ENCODE results near the gene PGP.
A peak's percentile ranks its signal among the peaks of the same experiment; 100 is the strongest.

PGP gene

DNA sequence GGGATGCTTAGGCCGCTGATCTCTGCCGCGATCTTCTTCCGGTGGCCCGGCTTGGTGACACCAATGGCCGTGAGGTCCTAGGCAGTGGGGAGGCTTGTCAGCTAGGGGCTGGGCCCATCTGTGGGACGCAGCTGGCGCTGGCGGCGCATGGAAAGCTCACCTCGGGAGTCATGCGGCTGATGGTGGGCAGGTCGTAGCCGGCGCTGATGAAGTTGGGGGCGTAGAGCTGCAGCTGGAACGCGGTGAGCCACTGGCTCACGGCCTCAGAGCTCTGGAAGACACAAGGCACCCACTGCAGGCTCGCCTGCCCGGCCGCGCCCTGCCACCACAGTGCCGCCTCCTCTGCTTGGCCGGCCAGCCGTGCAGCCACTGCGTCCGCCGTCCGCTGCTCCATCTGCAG lies 31.0 kb downstream of the PGP start:
- no peak for DNase-seq (ENCODE audit: low read depth in 2 of 2)

DNA sequence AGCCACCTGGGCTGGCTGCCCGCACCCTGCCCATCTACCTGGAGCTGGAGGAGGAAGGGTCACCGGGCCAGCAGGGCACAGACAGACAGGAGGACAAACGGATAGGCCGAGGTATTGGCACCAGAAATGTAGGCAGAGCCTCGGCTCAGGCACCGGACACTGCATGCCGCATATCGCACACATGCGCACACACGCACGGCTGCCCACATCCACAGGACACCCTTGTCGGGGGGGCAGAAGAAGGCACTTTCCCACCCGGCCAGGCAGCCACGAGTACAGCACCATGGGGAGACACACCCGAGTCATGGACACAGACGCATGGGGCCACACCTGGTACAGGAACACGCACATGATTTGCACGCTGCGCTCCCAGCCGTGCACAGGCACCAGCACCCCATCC lies 32.7 kb downstream of the PGP start:
- DNase-seq (ENCODE audit: low read depth in 2 of 2): no peak

GRCh38 chr16:2180962-2181923 lies 33.4 kb downstream of the PGP start:
- no peak for DNase-seq (ENCODE audit: low read depth in 2 of 2)

DNA sequence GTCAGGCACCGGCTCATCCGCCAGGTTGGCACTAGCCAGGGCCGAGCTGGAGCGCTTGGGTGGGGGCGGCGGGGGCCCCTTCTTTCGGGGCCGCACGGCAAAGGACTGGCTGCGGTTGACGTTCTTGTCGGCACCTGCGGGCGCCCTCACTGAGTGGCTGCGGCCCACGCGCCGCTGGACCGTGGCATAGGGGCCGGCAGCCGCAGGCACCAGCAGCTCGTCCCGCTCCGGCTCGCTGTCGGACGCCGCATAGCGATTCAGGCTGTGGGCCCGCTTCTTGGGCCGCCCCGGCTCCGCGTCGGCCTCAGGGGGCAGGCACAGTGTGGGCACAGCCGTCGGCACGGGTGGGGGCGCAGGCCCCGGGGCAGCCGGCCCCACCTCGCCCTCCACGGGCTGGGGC lies 34.2 kb downstream of the PGP start:
- DNase-seq (ENCODE audit: low read depth in 2 of 2): no peak

DNA sequence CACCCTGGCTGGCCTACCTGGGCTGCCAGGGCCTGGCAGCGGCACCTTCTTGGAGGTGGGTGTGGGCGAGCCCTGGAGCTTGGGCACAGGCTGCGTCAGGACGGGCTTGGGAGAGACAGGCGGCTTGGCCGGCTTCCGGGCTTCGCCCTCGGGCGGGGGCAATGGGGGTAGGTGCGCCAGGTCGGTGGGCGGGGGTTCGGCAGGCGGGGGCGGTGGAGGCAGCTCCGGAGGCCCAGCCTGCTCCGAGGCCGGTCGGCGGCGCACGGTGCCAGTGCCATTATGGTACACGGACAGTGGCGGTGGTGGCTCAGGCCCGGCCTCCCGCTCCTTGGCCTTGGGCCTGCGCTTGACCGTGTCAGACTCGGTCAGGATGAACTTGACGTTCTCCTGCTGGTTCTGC lies 35.1 kb downstream of the PGP start:
- DNase-seq (ENCODE audit: low read depth in 2 of 2): no peak

GRCh38 chr16:2179107-2179501 lies 35.5 kb downstream of the PGP start:
- DNase-seq (ENCODE audit: low read depth in 2 of 2): no peak

DNA sequence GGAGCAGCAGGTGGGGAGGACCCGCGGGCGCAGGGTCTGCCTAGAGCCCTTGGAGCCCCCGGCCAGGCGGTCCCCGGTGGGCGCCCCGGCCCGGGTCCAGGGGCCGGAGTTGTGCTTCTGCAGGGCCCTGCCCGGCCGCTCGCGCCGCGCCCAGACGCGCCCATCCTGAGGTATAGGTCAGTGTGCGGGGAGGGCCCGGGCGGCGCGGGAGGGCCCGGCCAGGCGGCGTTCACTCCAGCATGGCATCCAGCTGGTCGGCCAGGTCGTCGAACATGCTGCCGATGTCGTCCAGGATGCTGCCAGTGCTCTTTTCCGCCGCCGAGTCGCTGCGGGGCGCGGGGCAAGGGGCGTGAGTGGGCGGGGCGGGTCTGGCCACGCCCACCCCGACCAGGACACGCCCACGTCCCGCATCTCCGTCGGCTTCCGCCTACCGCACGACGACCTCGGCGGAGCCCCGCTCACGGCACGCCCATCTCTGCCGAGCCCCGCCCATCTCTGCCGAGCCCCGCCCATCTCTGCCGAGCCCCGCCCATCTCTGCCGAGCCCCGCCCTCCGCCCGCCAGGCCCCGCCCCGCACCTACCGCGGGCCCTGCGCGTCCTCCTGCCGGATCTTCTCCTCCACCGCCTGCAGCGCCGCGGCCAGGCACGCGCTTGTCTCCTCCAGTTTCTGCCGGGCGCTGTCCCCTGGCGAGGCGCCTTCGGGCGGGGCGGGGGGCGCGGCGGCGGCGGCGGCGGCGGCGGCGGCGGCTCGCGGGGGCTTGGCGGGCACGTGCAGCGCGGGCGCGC lies 36.1 kb downstream of the PGP start:
- DNase-seq (ENCODE audit: low read depth in 2 of 2): peak in 1 of 2 donors; percentile 22

DNA sequence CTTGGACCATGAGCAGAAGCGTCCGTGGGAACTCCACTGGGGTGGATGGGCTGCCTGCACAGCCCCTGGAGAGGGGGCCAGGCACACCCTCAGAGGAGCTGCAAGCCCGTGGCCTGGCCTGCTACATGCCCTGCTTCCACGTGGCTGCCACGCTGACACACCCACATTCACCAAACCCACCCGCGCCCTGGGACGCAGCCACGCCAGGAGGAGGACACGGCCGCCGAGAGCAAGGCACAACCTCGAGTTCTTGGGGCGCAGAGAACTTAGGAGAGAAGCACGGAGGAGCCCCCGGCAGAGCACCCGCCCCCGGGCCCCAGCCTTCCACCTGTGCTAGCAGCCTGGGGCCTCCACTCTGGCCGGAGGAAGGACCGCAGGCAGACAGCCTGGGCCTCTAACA lies 37.1 kb downstream of the PGP start:
- DNase-seq (ENCODE audit: low read depth in 2 of 2): no peak

- no peak for DNase-seq (ENCODE audit: low read depth in 2 of 2)
Measured at GRCh38 chr16:2177101-2177500, 37.5 kb downstream of the PGP start.

- DNase-seq (ENCODE audit: low read depth in 2 of 2): no peak
Measured at GRCh38 chr16:2176047-2176446, 38.6 kb downstream of the PGP start.

GRCh38 chr16:2175454-2175853 lies 39.2 kb downstream of the PGP start:
- DNase-seq (ENCODE audit: low read depth in 2 of 2): no peak

DNA sequence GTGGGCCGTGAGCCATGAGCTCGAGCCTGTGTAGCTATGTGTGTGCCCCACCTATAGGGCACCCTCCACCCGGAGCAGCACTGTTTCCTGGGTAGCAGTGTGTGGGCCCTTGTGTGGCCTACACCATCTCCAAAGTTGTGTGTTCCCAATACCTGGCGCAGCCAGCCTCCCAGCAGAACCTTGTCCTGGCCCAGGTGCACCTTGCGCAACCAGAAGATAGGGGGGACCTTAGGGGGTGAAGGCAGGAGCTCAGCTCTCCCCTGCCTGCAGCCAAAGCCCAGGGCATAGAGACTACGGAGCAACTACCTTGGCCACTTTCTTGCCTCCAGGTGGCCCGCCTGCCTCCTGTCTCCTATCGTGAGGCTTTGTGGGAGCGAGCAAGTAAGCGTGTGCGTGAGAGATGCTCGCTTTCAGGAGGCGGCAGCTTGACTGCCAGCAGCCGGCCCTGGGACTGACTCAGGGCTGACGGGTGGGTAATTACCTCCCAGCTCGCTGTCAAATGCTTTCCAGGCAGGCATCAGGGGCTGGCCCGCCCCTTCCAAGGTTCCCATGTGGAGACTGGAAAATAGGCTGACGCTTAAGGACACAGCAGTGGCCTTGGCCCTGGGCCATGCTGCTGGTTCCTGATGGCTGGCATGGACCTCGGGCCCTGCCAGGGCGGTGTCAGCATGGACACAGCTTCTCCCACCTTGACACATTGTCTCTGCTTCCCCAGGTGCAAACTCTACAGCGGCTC lies 40.1 kb downstream of the PGP start:
- no peak for DNase-seq (ENCODE audit: low read depth in 2 of 2)

GRCh38 chr16:2173916-2174315 lies 40.7 kb downstream of the PGP start:
- no peak for DNase-seq (ENCODE audit: low read depth in 2 of 2)

GRCh38 chr16:2173366-2173765 lies 41.3 kb downstream of the PGP start:
- no peak for DNase-seq (ENCODE audit: low read depth in 2 of 2)

GRCh38 chr16:2172688-2173335 lies 41.8 kb downstream of the PGP start:
- DNase-seq (ENCODE audit: low read depth in 2 of 2): no peak

DNA sequence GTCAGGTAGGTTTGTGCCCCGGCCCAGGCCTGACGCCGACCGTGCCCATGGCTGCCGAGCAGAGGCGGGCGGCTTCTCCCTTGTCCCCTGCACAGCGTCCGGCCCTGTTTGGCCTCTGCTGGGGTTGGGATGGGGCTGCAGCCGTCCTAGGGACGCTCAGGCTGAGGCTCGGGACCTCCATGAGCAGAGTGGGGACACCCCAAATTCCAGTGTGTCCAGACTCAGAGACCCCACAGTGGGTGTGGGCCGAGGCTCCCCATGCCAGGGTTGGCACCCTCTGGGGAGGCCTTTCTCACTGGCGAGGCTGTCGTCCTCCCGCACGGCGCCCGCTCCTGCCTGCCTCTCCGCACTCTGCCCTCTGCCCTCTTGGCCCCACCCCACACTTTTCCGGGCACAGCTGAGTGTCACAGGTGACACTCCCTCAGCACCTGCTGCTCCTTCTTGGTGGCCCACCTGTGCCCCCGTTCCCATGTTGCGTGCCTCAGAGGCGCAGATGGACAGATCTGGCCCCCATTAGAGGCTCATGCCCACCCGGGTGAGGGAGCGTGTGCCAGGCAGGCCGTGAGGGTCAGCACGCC lies 43.0 kb downstream of the PGP start:
- no peak for DNase-seq (ENCODE audit: low read depth in 2 of 2)

- DNase-seq (ENCODE audit: low read depth in 2 of 2): no peak
Measured at GRCh38 chr16:2170587-2171435, 43.8 kb downstream of the PGP start.

- no peak for DNase-seq (ENCODE audit: low read depth in 2 of 2)
Measured at GRCh38 chr16:2170080-2170479, 44.6 kb downstream of the PGP start.

GRCh38 chr16:2167068-2167638 lies 47.5 kb downstream of the PGP start:
- DNase-seq (ENCODE audit: low read depth in 2 of 2): no peak
